Embryonic facial prominence (tissue), 1 donor: ENCODE data around the gene CXorf49.
"Not testable (repeated sequence)": the region's sequence is repeated elsewhere in the genome, so short reads cannot be mapped to it uniquely, and the experiment has no call there.

Experiments
- DNase-seq: peaks from one replicate; pipeline ENCODE4 v3.0.0-alpha.2; 2016; ENCODE audit errors: extremely low spot score

The CXorf49 gene

GRCh38 chrX:71671938-71672337, 46.1 kb downstream of the CXorf49 start:
- no peak for DNase-seq

- no peak for DNase-seq
Observed at GRCh38 chrX:71671043-71671780, 46.9 kb downstream of the CXorf49 start.

GRCh38 chrX:71669947-71670346, 48.1 kb downstream of the CXorf49 start:
- not testable (repeated sequence) for DNase-seq

GRCh38 chrX:71669492-71669891, 48.6 kb downstream of the CXorf49 start:
- DNase-seq = no peak

GRCh38 chrX:71668248-71668595, 49.9 kb downstream of the CXorf49 start:
- DNase-seq = no peak

GRCh38 chrX:71667328-71668247, 50.5 kb downstream of the CXorf49 start, which contains the start of gene LOC101059915:
LOC101059915 (plus strand) TSS chrX:71667546.
- no peak for DNase-seq

- DNase-seq = no peak
Observed at GRCh38 chrX:71666240-71667223, 51.6 kb downstream of the CXorf49 start.

- no peak for DNase-seq
Observed at GRCh38 chrX:71665747-71666146, 52.3 kb downstream of the CXorf49 start.

GRCh38 chrX:71664889-71665491, 53.1 kb downstream of the CXorf49 start:
- no peak for DNase-seq
